Small intestine (tissue), 4 donors: ENCODE data around the gene FBXO10. TPM values are rescaled to one million over a fixed set of nuclear protein-coding genes. Genes with fewer than 3 reads are reported as not detected.

ENCODE experiments used
- polyA plus RNA-seq, 4 donors: library from polyadenylated mRNA; stranded (reverse) in 3 of 4; unstranded in 1 of 4; fragments of 200-250 nt in 3 of 4; fragments of 120-200 nt in 1 of 4; gene quantifications; one replicate each; pipeline versions ENCODE4 v1.2.1 to v1.2.3, GENCODE V29; 2013
- donor health status: healthy with polysubstance abuse.
- donor health status: Bipolar disorder and iron deficiency.
- donor health status: healthy.

The FBXO10 gene
- polyA plus RNA-seq, 4 donors, result 1.4 to 4.4 (median 2.4) TPM

Other genes starting within 250 kb of the FBXO10 start
- 100 to 1,000 TPM; 103 to 134 (median 123) TPM for gene GRHPR, start 153.7 kb downstream of the FBXO10 start, polyA plus RNA-seq
- gene ZBTB5, start 110.9 kb downstream of the FBXO10 start, polyA plus RNA-seq, result 10 to 100 TPM in 1 of 4 donors, 1 to 10 TPM in 3; 5.8 to 15.8 (median 6.9) TPM
- gene POLR1E, start 90.4 kb downstream of the FBXO10 start, polyA plus RNA-seq, result 10 to 100 TPM in 2 of 4 donors, 1 to 10 TPM in 2; 2.2 to 20.3 (median 11.2) TPM
- 100 to 1,000 TPM; 130 to 140 (median 137) TPM for gene TOMM5, start 16.2 kb upstream of the FBXO10 start, polyA plus RNA-seq
- under 1 TPM in 2 of 4 donors, not detected in 2; 0.06 TPM for gene FRMPD1, start 74.6 kb upstream of the FBXO10 start, polyA plus RNA-seq
- gene TRMT10B, start 177.4 kb upstream of the FBXO10 start, polyA plus RNA-seq, result 10 to 100 TPM in 1 of 4 donors, 1 to 10 TPM in 3; 4.5 to 21.6 (median 5.6) TPM
- gene EXOSC3, start 208.7 kb upstream of the FBXO10 start, polyA plus RNA-seq, result 10 to 100 TPM; 11.9 to 38.8 (median 25.5) TPM
- gene DCAF10, start 224.4 kb upstream of the FBXO10 start, polyA plus RNA-seq, result 10 to 100 TPM in 1 of 4 donors, 1 to 10 TPM in 3; 5.6 to 21.8 (median 7.5) TPM